Measurements from ENCODE around the gene UBE2F. TPM values are rescaled to one million over a fixed set of nuclear protein-coding genes. Genes with fewer than 3 reads are reported as not detected.

The UBE2F gene
- total RNA-seq, 1 donor from 2014 or later: 38.6 TPM

- no peak for TF ChIP-seq CTCF (IDR thresholded peaks at IDR 0.05; ENCODE audit: unreplicated experiment)
- H3K4me3 Mint-ChIP-seq (ENCODE audit: low read depth): no peak overlapping the region
- peaks cover 4% of the 10 kb centered on the region for H3K9me3 Mint-ChIP-seq (ENCODE audit: low read depth)
- peaks cover 29% of the 10 kb centered on the region for H3K36me3 Mint-ChIP-seq (ENCODE audit: insufficient read depth)
- no peaks in the 10 kb centered on the region for H3K27me3 Mint-ChIP-seq
- peaks cover 6% of the 10 kb centered on the region for H3K4me1 Mint-ChIP-seq (ENCODE audit: low read depth)
- DNase-seq (ENCODE audit: low spot score, unreplicated experiment): no peak
- no peak overlapping the region for H3K27ac Mint-ChIP-seq
Measured at GRCh38 chr2:237998530-237998929, 31.7 kb downstream of the UBE2F start.

GRCh38 chr2:238003234-238004031, 36.6 kb downstream of the UBE2F start:
- TF ChIP-seq CTCF (IDR thresholded peaks at IDR 0.05; ENCODE audit: unreplicated experiment): no peak
- H3K27ac Mint-ChIP-seq: no peak overlapping the region
- DNase-seq (ENCODE audit: low spot score, unreplicated experiment): no peak

GRCh38 chr2:238004077-238004830, 37.4 kb downstream of the UBE2F start:
- peaks cover 3% of the 10 kb centered on the region for H3K9me3 Mint-ChIP-seq (ENCODE audit: low read depth)
- no peak for DNase-seq (ENCODE audit: low spot score, unreplicated experiment)
- no peak for TF ChIP-seq CTCF (IDR thresholded peaks at IDR 0.05; ENCODE audit: unreplicated experiment)
- no peak overlapping the region for H3K4me3 Mint-ChIP-seq (ENCODE audit: low read depth)
- H3K27ac Mint-ChIP-seq: no peak overlapping the region
- H3K4me1 Mint-ChIP-seq (ENCODE audit: low read depth): no peaks in the 10 kb centered on the region
- H3K36me3 Mint-ChIP-seq (ENCODE audit: insufficient read depth): peaks cover 29% of the 10 kb centered on the region
- no peaks in the 10 kb centered on the region for H3K27me3 Mint-ChIP-seq

More at GRCh38 chr2:238003234-238004031, 36.6 kb downstream of the UBE2F start:
- Mint-ChIP-seq H3K9me3 (ENCODE audit: low read depth) (peaks cover 4% of the 10 kb centered on the region), H3K27me3 (no peaks in the 10 kb centered on the region), H3K36me3 (ENCODE audit: insufficient read depth) (peaks cover 33% of the 10 kb centered on the region), H3K4me1 (ENCODE audit: low read depth) (no peaks in the 10 kb centered on the region), H3K4me3 (ENCODE audit: low read depth) (no peak overlapping the region)

GRCh38 chr2:238005528-238005927, 38.7 kb downstream of the UBE2F start:
- Mint-ChIP-seq H3K9me3 (ENCODE audit: low read depth) (no peaks in the 10 kb centered on the region), H3K36me3 (ENCODE audit: insufficient read depth) (peaks cover 18% of the 10 kb centered on the region), H3K4me1 (ENCODE audit: low read depth) (no peaks in the 10 kb centered on the region), H3K4me3 (ENCODE audit: low read depth) (no peak overlapping the region), H3K27ac (no peak overlapping the region), H3K27me3 (no peaks in the 10 kb centered on the region)
- DNase-seq (ENCODE audit: low spot score, unreplicated experiment): no peak
- no peak for TF ChIP-seq CTCF (IDR thresholded peaks at IDR 0.05; ENCODE audit: unreplicated experiment)

- H3K4me3 Mint-ChIP-seq (ENCODE audit: low read depth): no peak overlapping the region
- no peak for DNase-seq (ENCODE audit: low spot score, unreplicated experiment)
- no peaks in the 10 kb centered on the region for H3K9me3 Mint-ChIP-seq (ENCODE audit: low read depth)
- H3K36me3 Mint-ChIP-seq (ENCODE audit: insufficient read depth): peaks cover 15% of the 10 kb centered on the region
- no peak for TF ChIP-seq CTCF (IDR thresholded peaks at IDR 0.05; ENCODE audit: unreplicated experiment)
- H3K27ac Mint-ChIP-seq: no peak overlapping the region
- no peaks in the 10 kb centered on the region for H3K27me3 Mint-ChIP-seq
- H3K4me1 Mint-ChIP-seq (ENCODE audit: low read depth): no peaks in the 10 kb centered on the region
Measured at GRCh38 chr2:238006510-238006909, 39.7 kb downstream of the UBE2F start.

Measured in progenitor cell of endocrine pancreas (in vitro differentiated cells).